ENCODE results near the gene LRG1. TPM values are rescaled to one million over a fixed set of nuclear protein-coding genes. Genes with fewer than 3 reads are reported as not detected.

Gene LRG1
- polyA plus RNA-seq, 1 of the 3 experiments (the other 2 are of a cell fraction), result 0.12 TPM

DNA sequence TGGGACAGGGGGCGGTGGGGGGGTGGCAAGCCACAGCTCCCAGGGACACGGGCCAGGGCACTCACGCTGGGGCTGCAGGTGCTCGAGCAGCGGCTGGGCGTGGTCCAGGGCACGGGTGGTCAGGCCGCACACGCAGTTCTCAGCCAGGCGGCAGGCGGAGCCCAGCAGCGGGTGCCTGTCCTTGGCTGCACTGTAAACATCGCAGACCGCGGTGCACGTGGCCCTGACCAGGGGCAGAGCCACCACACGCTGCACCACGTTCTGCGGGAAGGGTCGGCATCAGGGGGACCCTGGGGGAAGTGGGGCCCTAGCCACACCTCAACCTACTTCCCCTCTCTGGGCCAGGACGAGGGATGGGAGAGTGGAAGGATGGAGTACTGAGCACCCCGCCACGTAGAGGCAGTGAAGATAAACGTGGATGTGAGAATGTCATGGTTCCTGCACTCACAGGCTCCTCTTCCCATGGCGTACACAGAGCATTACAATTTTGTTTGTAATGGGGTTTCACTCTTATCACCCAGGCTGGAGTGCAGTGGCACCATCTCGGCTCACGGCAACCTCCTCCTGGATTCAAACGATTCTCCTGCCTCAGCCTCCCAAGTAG is 8.2 kb downstream of the LRG1 start:
- H3K27me3 ChIP-seq (ENCODE audit: insufficient read depth), result peaks cover 26% of the 10 kb centered on the region; the same call in 1 of the 2 replicates
- H3K27ac ChIP-seq (ENCODE audit: low read depth in 2 of 2, low read length in 1 of 2), result no peak overlapping the region
- ChIA-PET POLR2A (no interaction called here), CTCF (no interaction called here)
- H3K79me2 ChIP-seq (ENCODE audit: insufficient read depth), result no peaks in the 10 kb centered on the region
- H3K9me2 ChIP-seq, result no peaks in the 10 kb centered on the region
- H3F3A ChIP-seq (replicated peaks; ENCODE audit: insufficient read depth), result no peaks in the 10 kb centered on the region
- TF ChIP-seq, protein P1, sequence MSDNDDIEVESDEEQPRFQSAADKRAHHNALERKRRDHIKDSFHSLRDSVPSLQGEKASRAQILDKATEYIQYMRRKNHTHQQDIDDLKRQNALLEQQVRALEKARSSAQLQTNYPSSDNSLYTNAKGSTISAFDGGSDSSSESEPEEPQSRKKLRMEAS (IDR thresholded peaks at IDR 0.05; ENCODE audit: low read depth), result peak; percentile 58; the same call in 1 of the 2 replicates
- no peak for TF ChIP-seq FOXJ3 (CRISPR knock-in tag; IDR thresholded peaks at IDR 0.05)
- TF ChIP-seq MXI1 (IDR thresholded peaks at IDR 0.05; ENCODE audit: low read depth, low read length), result peak; percentile 51; the same call in 1 of the 2 replicates
- no peak for TF ChIP-seq PBX3 (IDR thresholded peaks at IDR 0.05)
- TF ChIP-seq NFIC (IDR thresholded peaks at IDR 0.05; ENCODE audit: borderline replicate concordance), result no peak
- no peak for TF ChIP-seq GABPA (IDR thresholded peaks at IDR 0.05; ENCODE audit: low read depth)
- H3K9me3 ChIP-seq, result no peaks in the 10 kb centered on the region
- no peaks in the 10 kb centered on the region for H4K20me1 ChIP-seq (ENCODE audit: insufficient read depth)
- H3K4me3 ChIP-seq (ENCODE audit: low read depth in 2 of 2, low read length in 1 of 2), result no peak overlapping the region
- H3K36me3 ChIP-seq (replicated peaks in 1 of 2; ENCODE audit: control insufficient read depth in 1 of 2, insufficient read depth in 2 of 2, low read length in 1 of 2), result no peaks in the 10 kb centered on the region
- no peak overlapping the region for H3K4me2 ChIP-seq
- peaks cover 0 to 8% of the 10 kb centered on the region in 2 experiments; a peak in 2 of 4 replicates for H3K4me1 ChIP-seq (ENCODE audit: control insufficient read depth in 1 of 2, insufficient read depth in 2 of 2, low read depth in 1 of 2, low read length in 1 of 2)
- 19% methylated on average over 20 of the region's 28 CpGs for WGBS (ENCODE audit: low lambda C conversion rate)
- peak; percentile 64 for DNase-seq
- H2AFZ ChIP-seq (ENCODE audit: low read depth), result no peak overlapping the region
- H3K9ac ChIP-seq, result no peak overlapping the region

DNA sequence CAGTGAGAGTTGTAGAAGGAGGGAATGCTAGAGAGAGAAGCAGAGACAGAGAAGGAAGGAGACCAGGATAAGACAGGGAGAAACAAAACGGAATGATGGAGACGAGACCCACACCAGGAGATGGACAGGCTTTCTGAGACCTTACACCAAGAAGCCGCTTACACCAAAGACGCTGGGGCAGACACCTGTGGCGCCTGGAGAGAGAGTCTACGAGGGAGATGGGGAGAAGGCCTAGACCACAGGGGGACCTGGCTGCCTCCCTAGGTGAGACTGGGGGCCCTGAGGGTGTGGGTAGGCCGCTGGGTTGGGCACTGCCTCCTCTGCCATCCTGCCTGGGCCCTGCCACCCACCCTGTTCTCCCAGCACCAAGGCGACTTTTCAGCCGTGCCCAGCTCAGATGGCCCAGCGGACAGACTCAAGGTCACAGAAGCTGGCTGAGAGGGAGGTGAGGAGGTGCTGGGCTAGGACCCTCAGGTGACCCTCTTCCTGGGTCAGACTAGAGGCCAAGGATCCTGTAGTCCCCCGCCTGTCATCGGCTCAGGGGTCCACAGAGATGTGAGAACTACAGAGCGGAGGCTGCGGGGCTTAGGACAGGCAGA is 9.8 kb downstream of the LRG1 start:
- peaks cover 26% of the 10 kb centered on the region; the same call in 1 of the 2 replicates for H3K27me3 ChIP-seq (ENCODE audit: insufficient read depth)
- H2AFZ ChIP-seq (ENCODE audit: low read depth), result no peak overlapping the region
- no peak overlapping the region for H3K9ac ChIP-seq
- DNase-seq, result no peak
- H3K4me2 ChIP-seq, result no peak overlapping the region
- no peaks in the 10 kb centered on the region for H3K9me3 ChIP-seq
- H3F3A ChIP-seq (replicated peaks; ENCODE audit: insufficient read depth), result no peaks in the 10 kb centered on the region
- ChIA-PET CTCF (no interaction called here), POLR2A (no interaction called here)
- H3K79me2 ChIP-seq (ENCODE audit: insufficient read depth), result no peaks in the 10 kb centered on the region
- TF ChIP-seq RFX5 (IDR thresholded peaks at IDR 0.05; ENCODE audit: low read length), result no peak
- TF ChIP-seq SMC3 (IDR thresholded peaks at IDR 0.05; ENCODE audit: low read depth, low read length), result no peak
- TF ChIP-seq SIN3A (IDR thresholded peaks at IDR 0.05; ENCODE audit: borderline replicate concordance, low read depth, low read length), result no peak
- TF ChIP-seq POLR2AphosphoS5 (IDR thresholded peaks at IDR 0.05; ENCODE audit: low read depth, low read length), result no peak
- TF ChIP-seq RAD21 (IDR thresholded peaks at IDR 0.05; ENCODE audit: low read length), result no peak
- TF ChIP-seq EZH2phosphoT487 (IDR thresholded peaks at IDR 0.05; ENCODE audit: borderline replicate concordance, low read depth), result no peak
- TF ChIP-seq FOSL2 (IDR thresholded peaks at IDR 0.05; ENCODE audit: borderline replicate concordance, low read depth), result no peak
- no peak overlapping the region for H3K27ac ChIP-seq (ENCODE audit: low read depth in 2 of 2, low read length in 1 of 2)
- 66% methylated on average over 10 of the region's 14 CpGs for WGBS (ENCODE audit: low lambda C conversion rate)
- H3K36me3 ChIP-seq (replicated peaks in 1 of 2; ENCODE audit: control insufficient read depth in 1 of 2, insufficient read depth in 2 of 2, low read length in 1 of 2), result no peaks in the 10 kb centered on the region
- H3K4me1 ChIP-seq (ENCODE audit: control insufficient read depth in 1 of 2, insufficient read depth in 2 of 2, low read depth in 1 of 2, low read length in 1 of 2), result peaks cover 0 to 3% of the 10 kb centered on the region in 2 experiments; a peak in 2 of 4 replicates
- no peaks in the 10 kb centered on the region for H3K9me2 ChIP-seq
- no peaks in the 10 kb centered on the region for H4K20me1 ChIP-seq (ENCODE audit: insufficient read depth)
- no peak overlapping the region for H3K4me3 ChIP-seq (ENCODE audit: low read depth in 2 of 2, low read length in 1 of 2)

All from SK-N-SH (cell line).